ENCODE results near the gene NUCKS1. TPM values are rescaled to one million over a fixed set of nuclear protein-coding genes. Genes with fewer than 3 reads are reported as not detected.

The NUCKS1 gene
- total RNA-seq, 1 experiment from 2014 or later, result 319 TPM

DNA sequence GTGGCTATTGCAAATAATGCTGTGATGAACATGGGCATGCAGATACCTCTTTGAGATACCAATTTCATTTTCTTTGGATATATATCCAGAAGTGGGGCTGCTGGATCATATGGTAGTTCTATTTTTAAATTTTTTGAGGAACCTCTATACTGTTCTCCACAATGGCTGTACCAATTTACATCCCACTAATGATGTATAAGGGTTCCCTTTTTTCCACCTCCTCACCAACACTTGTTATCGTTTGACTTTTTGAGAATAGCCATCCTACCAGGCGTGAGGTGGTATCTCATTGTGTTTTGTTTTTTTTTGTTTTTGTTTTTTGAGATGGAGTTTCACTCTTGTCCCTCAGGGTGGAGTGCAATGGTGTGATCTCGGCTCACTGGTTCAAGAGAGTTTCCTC lies 6.6 kb upstream of the NUCKS1 start:
- no peak overlapping the region for H2AFZ ChIP-seq
- no peaks in the 10 kb centered on the region for H3K9me3 ChIP-seq (ENCODE audit: insufficient read depth, low read depth)
- H3K27ac ChIP-seq, result no peak overlapping the region
- no peak overlapping the region for H3K4me3 ChIP-seq
- H3K27me3 ChIP-seq (ENCODE audit: insufficient read depth, low read depth), result no peaks in the 10 kb centered on the region
- no peaks in the 10 kb centered on the region for H3K79me2 ChIP-seq (ENCODE audit: low read depth)
- no peaks in the 10 kb centered on the region for H3K36me3 ChIP-seq (ENCODE audit: low read depth)
- no peaks in the 10 kb centered on the region for H4K20me1 ChIP-seq (ENCODE audit: insufficient read depth)
- no peaks in the 10 kb centered on the region for H3F3A ChIP-seq (ENCODE audit: insufficient read depth, low read depth)
- intact Hi-C loops (cut with micrococcal nuclease; ENCODE audit: unreplicated experiment), result no loop called here
- H3K4me2 ChIP-seq, result no peak overlapping the region
- no peaks in the 10 kb centered on the region for H3K4me1 ChIP-seq (replicated peaks; ENCODE audit: insufficient read depth)
- ChIA-PET POLR2A (ENCODE audit: unreplicated experiment) (no interaction called here), CTCF (no interaction called here)
- TF ChIP-seq EZH2 (IDR thresholded peaks at IDR 0.05; ENCODE audit: low read depth), result no peak
- TF ChIP-seq, protein P1, sequence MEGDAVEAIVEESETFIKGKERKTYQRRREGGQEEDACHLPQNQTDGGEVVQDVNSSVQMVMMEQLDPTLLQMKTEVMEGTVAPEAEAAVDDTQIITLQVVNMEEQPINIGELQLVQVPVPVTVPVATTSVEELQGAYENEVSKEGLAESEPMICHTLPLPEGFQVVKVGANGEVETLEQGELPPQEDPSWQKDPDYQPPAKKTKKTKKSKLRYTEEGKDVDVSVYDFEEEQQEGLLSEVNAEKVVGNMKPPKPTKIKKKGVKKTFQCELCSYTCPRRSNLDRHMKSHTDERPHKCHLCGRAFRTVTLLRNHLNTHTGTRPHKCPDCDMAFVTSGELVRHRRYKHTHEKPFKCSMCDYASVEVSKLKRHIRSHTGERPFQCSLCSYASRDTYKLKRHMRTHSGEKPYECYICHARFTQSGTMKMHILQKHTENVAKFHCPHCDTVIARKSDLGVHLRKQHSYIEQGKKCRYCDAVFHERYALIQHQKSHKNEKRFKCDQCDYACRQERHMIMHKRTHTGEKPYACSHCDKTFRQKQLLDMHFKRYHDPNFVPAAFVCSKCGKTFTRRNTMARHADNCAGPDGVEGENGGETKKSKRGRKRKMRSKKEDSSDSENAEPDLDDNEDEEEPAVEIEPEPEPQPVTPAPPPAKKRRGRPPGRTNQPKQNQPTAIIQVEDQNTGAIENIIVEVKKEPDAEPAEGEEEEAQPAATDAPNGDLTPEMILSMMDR (conservative IDR thresholded peaks at IDR 0.05), result no peak
- no peak for DNase-seq
- no peaks in the 10 kb centered on the region for H3K9me2 ChIP-seq (ENCODE audit: insufficient read depth)
- no TSS peak for BruUV-seq (replicated peaks)

DNA sequence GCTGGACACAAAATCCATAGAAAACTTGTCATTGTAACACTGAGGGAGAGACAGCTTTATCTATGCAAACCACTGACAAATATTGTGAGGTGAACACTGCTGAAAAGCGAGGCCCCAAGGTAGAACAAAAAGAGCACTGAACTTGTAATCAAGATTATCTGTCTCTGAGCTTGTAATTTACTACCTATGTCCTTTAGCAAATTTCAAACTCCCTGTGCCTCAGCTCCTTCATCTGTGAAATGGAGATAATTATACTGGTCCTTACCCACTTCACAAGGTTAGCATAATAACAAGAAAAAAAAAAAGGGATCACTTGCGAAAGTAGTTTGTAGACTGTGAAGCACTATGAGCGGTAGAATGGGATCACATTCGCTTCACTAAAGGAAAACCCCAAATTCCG lies 4.9 kb upstream of the NUCKS1 start:
- Histone ChIP-seq H3K4me3 (no peak overlapping the region), H3K27ac (no peak overlapping the region), H3K79me2 (ENCODE audit: low read depth) (0 out of 2 replicates have a peak, but pooled peaks cover under 1% of the 10 kb centered on the region), H3K27me3 (ENCODE audit: insufficient read depth, low read depth) (no peaks in the 10 kb centered on the region), H3K4me1 (replicated peaks; ENCODE audit: insufficient read depth) (no peaks in the 10 kb centered on the region), H3K9me2 (ENCODE audit: insufficient read depth) (no peaks in the 10 kb centered on the region), H3K4me2 (no peak overlapping the region), H3F3A (ENCODE audit: insufficient read depth, low read depth) (peaks cover 5% of the 10 kb centered on the region; the same call in 1 of the 2 replicates), H3K9me3 (ENCODE audit: insufficient read depth, low read depth) (no peaks in the 10 kb centered on the region), H4K20me1 (ENCODE audit: insufficient read depth) (no peaks in the 10 kb centered on the region), H2AFZ (no peak overlapping the region), H3K36me3 (ENCODE audit: low read depth) (no peaks in the 10 kb centered on the region)
- POLR2A ChIA-PET (ENCODE audit: unreplicated experiment), result no interaction called here
- no TSS peak for BruUV-seq (replicated peaks)
- intact Hi-C loops (cut with micrococcal nuclease; ENCODE audit: unreplicated experiment), result no loop called here
- CTCF ChIA-PET, result interaction anchor here (0.6 kb wide), 2 partner anchors 59 to 121 kb away, joined by 3 to 9 read pairs; no protein-coding TSS in a partner anchor
- no peak for DNase-seq
- no peak for TF ChIP-seq EZH2 (IDR thresholded peaks at IDR 0.05; ENCODE audit: low read depth)
- TF ChIP-seq, protein P1 (conservative IDR thresholded peaks at IDR 0.05), result no peak

DNA sequence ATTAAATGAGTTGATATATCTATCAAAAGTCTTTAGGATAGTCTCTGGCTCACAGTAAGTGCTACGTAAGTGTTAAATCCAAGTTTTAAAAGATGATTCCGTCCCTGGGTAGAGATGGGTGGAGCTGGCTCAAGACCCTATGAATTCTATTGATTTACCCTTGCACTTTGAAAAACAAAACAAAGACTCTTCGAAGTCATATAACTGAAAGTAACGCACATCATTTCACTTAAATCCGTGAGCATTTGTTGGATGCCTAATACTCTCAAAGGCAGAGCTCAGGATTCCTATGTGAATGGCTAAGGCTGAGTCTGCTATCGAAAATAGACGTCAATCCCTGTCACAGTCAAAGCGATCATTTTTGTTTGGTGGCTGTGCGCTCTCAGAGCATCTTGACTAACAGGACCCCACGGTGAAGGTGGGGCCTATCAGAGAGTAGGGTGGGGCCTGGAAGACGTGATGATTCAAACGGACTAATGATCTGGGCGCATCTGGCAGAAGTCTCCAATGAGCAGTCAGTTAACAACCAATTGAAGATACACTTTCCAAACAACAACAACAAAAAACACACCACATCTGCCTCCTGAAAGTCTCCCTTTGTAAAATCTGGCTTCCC lies 1.2 kb upstream of the NUCKS1 start:
- Histone ChIP-seq H3K4me3 (peak overlapping the region; percentile 85; the same call in 1 of the 2 replicates), H3K27ac (no peak overlapping the region), H4K20me1 (ENCODE audit: insufficient read depth) (peaks cover 30% of the 10 kb centered on the region), H2AFZ (peak overlapping the region; percentile 94), H3K27me3 (ENCODE audit: insufficient read depth, low read depth) (no peaks in the 10 kb centered on the region), H3K79me2 (ENCODE audit: low read depth) (peaks cover 36% of the 10 kb centered on the region), H3K36me3 (ENCODE audit: low read depth) (peaks cover 17% of the 10 kb centered on the region), H3K9me2 (ENCODE audit: insufficient read depth) (no peaks in the 10 kb centered on the region), H3K4me2 (peak overlapping the region; percentile 87; the same call in 1 of the 2 replicates), H3K4me1 (replicated peaks; ENCODE audit: insufficient read depth) (peaks cover 22% of the 10 kb centered on the region), H3K9me3 (ENCODE audit: insufficient read depth, low read depth) (no peaks in the 10 kb centered on the region), H3F3A (ENCODE audit: insufficient read depth, low read depth) (peaks cover 19% of the 10 kb centered on the region; the same call in 1 of the 2 replicates)
- no peak for DNase-seq
- ChIA-PET CTCF (no interaction called here), POLR2A (ENCODE audit: unreplicated experiment) (no interaction called here)
- TF ChIP-seq, protein P1 (conservative IDR thresholded peaks at IDR 0.05), result no peak
- TF ChIP-seq EZH2 (IDR thresholded peaks at IDR 0.05; ENCODE audit: low read depth), result no peak
- no TSS peak for BruUV-seq (replicated peaks)
- intact Hi-C loops (cut with micrococcal nuclease; ENCODE audit: unreplicated experiment), result loop anchor here (2.0 kb wide), 1 partner anchor 24 kb away; the partner anchor contains the start of gene RAB29

All from PC-9 (cell line).